ENCODE measurements around the gene CREG1. TPM values are rescaled to one million over a fixed set of nuclear protein-coding genes. Genes with fewer than 3 reads are reported as not detected.
A peak's percentile ranks its signal among the peaks of the same experiment; 100 is the strongest.

Gene CREG1
- total and polyA plus RNA-seq, 8 donors: 21.4 to 48.1 (median 40.1) TPM

DNA sequence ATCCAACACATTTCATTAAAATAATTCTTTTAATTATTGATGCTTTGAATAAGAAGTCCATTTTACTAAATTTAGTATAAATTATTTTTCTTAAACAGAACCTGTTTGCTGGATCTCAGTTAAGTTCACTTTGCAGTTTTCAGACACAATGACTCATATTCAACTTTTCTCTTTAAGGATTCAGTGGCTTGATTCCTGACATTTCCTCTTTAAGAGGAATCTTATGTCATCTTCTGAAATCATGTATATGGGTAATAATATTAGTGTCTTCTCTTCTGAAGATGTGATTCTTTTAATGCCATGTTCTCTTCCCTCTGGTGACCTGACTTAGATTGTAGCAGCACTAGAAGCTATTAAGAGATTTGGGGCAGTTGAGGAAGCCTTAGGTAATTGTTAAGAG lies 12.6 kb downstream of the CREG1 start:
- peaks cover 0 to 19% (median 0%) of the 10 kb centered on the region in 3 donors for H3K36me3 ChIP-seq
- no peak overlapping the region for H3K27ac ChIP-seq
- no peak for DNase-seq
- peak; percentile 5 for FAIRE-seq
- no peaks in the 10 kb centered on the region for H3K9me3 ChIP-seq
- TF ChIP-seq, protein P1, sequence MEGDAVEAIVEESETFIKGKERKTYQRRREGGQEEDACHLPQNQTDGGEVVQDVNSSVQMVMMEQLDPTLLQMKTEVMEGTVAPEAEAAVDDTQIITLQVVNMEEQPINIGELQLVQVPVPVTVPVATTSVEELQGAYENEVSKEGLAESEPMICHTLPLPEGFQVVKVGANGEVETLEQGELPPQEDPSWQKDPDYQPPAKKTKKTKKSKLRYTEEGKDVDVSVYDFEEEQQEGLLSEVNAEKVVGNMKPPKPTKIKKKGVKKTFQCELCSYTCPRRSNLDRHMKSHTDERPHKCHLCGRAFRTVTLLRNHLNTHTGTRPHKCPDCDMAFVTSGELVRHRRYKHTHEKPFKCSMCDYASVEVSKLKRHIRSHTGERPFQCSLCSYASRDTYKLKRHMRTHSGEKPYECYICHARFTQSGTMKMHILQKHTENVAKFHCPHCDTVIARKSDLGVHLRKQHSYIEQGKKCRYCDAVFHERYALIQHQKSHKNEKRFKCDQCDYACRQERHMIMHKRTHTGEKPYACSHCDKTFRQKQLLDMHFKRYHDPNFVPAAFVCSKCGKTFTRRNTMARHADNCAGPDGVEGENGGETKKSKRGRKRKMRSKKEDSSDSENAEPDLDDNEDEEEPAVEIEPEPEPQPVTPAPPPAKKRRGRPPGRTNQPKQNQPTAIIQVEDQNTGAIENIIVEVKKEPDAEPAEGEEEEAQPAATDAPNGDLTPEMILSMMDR (IDR thresholded peaks at IDR 0.05): no peak
- no peaks in the 10 kb centered on the region for H3K4me1 ChIP-seq
- ATAC-seq: no peak
- no peaks in the 10 kb centered on the region for H3K27me3 ChIP-seq
- H3K4me3 ChIP-seq: no peak overlapping the region
- intact Hi-C loops (cut with DNase I): no loop called here

DNA sequence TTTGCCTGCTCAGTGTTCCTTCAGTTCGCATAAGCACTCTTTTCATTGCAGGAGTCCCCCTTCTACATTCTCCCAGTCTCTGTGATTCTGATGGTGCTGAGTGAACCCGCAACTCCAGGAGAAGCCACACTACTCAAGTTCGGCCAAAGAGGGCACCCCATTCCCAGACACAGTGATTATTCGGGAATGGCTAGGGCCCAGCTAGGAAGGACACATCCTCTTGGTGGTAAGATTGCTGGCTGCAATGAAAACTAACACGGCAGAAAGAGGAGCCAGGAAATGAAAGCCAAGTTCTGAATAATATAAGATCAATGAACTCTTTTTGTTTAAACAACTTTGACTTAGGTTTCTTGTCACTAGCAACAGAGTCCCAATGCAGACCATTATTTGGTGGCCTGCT lies 14.9 kb downstream of the CREG1 start:
- FAIRE-seq (no peak), DNase-seq (no peak), ATAC-seq (no peak)
- WGBS, 2 donors: 53 to 63% methylated on average over 5 of the region's 5 CpGs
- Histone ChIP-seq H3K36me3 (peaks cover 0 to under 1% (median 0%) of the 10 kb centered on the region in 3 donors), H3K27ac (no peak overlapping the region), H3K4me1 (no peaks in the 10 kb centered on the region), H3K27me3 (no peaks in the 10 kb centered on the region), H3K9me3 (no peaks in the 10 kb centered on the region), H3K4me3 (no peak overlapping the region)
- intact Hi-C loops (cut with DNase I): loop anchor here in 1 of 3 donors (10.0 kb wide), 1 partner anchor 474 kb away; no protein-coding TSS in a partner anchor
- TF ChIP-seq, protein P1 (IDR thresholded peaks at IDR 0.05): no peak

DNA sequence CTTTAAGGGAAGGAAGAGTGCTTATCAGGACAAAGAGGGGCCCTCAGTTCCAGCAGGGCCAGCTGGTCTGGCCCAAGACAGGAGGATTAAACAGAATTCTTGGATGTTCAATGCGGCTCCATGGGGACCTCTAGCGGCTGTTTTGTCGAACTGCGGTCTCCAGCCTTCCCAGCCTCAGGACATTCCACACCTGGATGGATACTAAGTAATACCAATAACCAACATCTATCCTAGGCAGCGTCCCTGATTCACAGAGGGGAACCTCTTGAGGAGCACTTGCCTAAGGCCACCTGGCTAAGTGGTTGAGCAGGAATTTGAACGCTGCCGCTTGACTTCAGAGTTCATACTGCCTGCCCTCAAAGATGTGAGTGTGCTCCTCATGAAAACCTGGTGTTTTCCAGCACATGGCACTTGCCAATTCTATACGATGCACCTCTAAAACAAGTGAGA lies 19.7 kb downstream of the CREG1 start:
- Histone ChIP-seq H3K27me3 (no peaks in the 10 kb centered on the region), H3K4me1 (no peaks in the 10 kb centered on the region), H3K27ac (no peak overlapping the region), H3K9me3 (no peaks in the 10 kb centered on the region), H3K36me3 (no peaks in the 10 kb centered on the region), H3K4me3 (no peak overlapping the region)
- FAIRE-seq: no peak
- WGBS, 2 donors: 4% methylated on average over 8 of the region's 8 CpGs
- intact Hi-C loops (cut with DNase I): loop anchor here in 1 of 3 donors (10.0 kb wide), 1 partner anchor 469 kb away; no protein-coding TSS in a partner anchor
- ATAC-seq: peak; percentile 85 to 97 (median 94)
- peak in 5 of 6 donors; percentile 37 to 78 (median 64) for DNase-seq
- TF ChIP-seq, protein P1 (IDR thresholded peaks at IDR 0.05): peak; percentile 81 to 93 (median 84)

DNA sequence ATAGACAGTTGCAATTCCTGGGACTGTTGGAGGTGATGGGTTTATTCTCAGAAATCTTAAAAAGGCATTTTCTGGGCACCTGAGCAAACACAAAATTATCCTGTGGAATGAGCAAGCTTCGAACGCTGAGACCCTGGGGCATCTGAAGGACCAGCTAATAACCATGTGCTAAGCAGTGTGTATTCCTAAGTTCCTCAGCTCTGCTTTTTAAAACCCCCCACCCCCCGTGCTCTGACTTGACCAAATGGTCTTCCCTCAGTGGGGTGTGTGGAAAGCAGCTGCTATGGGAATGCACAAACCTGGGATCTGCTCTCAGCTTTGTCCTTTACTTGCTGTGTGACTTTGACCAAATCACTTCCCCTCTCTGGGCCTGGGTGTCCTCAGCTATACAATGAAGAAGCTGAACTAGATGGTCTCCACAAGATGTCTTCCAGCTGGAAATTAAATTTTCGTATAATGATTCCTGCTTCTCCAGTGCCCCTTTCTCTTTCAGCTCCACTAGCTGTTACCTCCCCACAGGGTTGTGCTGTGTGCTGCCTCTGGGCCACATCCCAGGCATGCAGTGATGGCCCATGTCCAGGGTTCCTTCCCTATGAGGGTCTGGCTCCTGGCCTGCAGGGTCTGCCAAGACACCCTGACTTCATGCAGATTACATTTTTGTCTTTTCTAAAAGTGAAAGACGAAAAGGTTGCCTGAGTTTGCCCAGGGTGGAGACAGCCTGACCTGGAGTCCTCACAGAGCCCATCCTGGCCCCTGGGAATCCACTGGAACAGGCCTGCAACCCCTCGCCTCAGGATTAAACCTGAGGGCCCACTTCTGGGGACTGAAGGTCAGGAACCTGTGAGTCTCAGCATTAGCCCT lies 20.4 kb downstream of the CREG1 start:
- Histone ChIP-seq H3K36me3 (no peaks in the 10 kb centered on the region), H3K27me3 (no peaks in the 10 kb centered on the region), H3K9me3 (no peaks in the 10 kb centered on the region), H3K4me3 (no peak overlapping the region), H3K27ac (no peak overlapping the region), H3K4me1 (peaks cover 0 to 3% (median 0%) of the 10 kb centered on the region in 3 donors)
- ATAC-seq (peak in 2 of 4 donors; percentile 10), FAIRE-seq (no peak), DNase-seq (no peak)
- TF ChIP-seq, protein P1 (IDR thresholded peaks at IDR 0.05): no peak
- WGBS, 2 donors: 75 to 79% methylated on average over 6 of the region's 6 CpGs
- intact Hi-C loops (cut with DNase I): loop anchor here in 1 of 3 donors (10.0 kb wide), 1 partner anchor 468 kb away; no protein-coding TSS in a partner anchor

DNA sequence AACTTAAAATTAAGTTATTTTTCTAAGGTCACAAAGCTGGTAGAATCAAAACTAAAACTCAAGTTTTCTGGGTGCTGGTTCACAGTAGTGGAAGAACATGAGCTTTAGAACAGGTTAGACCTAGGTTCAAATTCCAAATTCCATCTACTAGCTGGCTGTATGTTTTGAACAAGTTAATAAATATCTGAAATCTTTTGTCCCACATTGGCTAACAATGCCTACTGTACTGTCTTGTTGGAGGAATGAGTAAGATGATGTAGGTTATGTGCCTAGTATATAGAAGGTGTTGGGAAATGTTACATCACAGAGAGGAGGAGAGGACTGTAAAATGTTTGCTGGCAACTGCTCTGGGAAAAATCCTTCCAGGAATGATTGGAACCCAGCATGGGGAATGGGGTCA lies 21.2 kb downstream of the CREG1 start:
- Histone ChIP-seq H3K27me3 (no peaks in the 10 kb centered on the region), H3K4me3 (no peak overlapping the region), H3K36me3 (no peaks in the 10 kb centered on the region), H3K27ac (no peak overlapping the region), H3K9me3 (no peaks in the 10 kb centered on the region), H3K4me1 (peaks cover 0 to 3% (median 0%) of the 10 kb centered on the region in 3 donors)
- DNase-seq (no peak), ATAC-seq (no peak), FAIRE-seq (no peak)
- intact Hi-C loops (cut with DNase I): loop anchor here in 1 of 3 donors (10.0 kb wide), 1 partner anchor 468 kb away; no protein-coding TSS in a partner anchor
- TF ChIP-seq, protein P1 (IDR thresholded peaks at IDR 0.05): no peak
